Gastrocnemius medialis (tissue), 4 donors: Measurements from ENCODE around the gene PDHX. TPM values are rescaled to one million over a fixed set of nuclear protein-coding genes. Genes with fewer than 3 reads are reported as not detected.

Experiments
- ATAC-seq, 2 donors: fragments of 150-250 bp; one replicate each; pipeline ENCODE4 v1.9.1; 2016
- DNase-seq, 2 donors: peaks; one replicate each; pipeline ENCODE4 v3.0.0-alpha.2; 2019
- H3K27ac ChIP-seq, 4 donors: fragments of 200-600 bp; sonication (generic); 1 replicate in 1 of 4; 2 replicates in 3 of 4; pipeline ENCODE4 v1.5.1; 2016 to 2018; ENCODE audit warnings: mild to moderate bottlenecking in 2 of 4, moderate library complexity in 1 of 4
- H3K27me3 ChIP-seq, 3 donors: fragments of 200-600 bp; sonication (generic) in 2 of 3; 1 replicate in 1 of 3; 2 replicates in 2 of 3; pipeline versions ENCODE4 v1.5.1 to v1.6.0; 2016 to 2019; ENCODE audit warnings: mild to moderate bottlenecking in 1 of 3, moderate library complexity in 1 of 3
- H3K36me3 ChIP-seq, 2 donors: fragments of 200-600 bp; sonication (generic) in 1 of 2; one replicate each; pipeline ENCODE4 v1.5.1; 2017 to 2018
- H3K4me1 ChIP-seq, 2 donors: fragments of 200-600 bp; sonication (generic) in 1 of 2; one replicate each; pipeline ENCODE4 v1.5.1; 2016 to 2017; ENCODE audit warnings: mild to moderate bottlenecking in 2 of 2
- H3K4me3 ChIP-seq, 4 donors: fragments of 200-600 bp; sonication (generic) in 3 of 4; 1 replicate in 1 of 4; 2 replicates in 3 of 4; pipeline ENCODE4 v1.5.1; 2016 to 2019; ENCODE audit warnings: mild to moderate bottlenecking in 2 of 4
- H3K9me3 ChIP-seq, 3 donors: fragments of 200-600 bp; sonication (generic) in 2 of 3; 1 replicate in 1 of 3; 2 replicates in 2 of 3; pipeline ENCODE4 v1.5.1; 2016 to 2019
- CTCF ChIP-seq, 5 experiments: fragments of 450-650 bp in 3 of 5; fragments of 200-600 bp in 2 of 5; sonication (generic) in 2 of 5; IDR thresholded peaks in 4 of 5; conservative IDR thresholded peaks in 1 of 5; 1 replicate in 4 of 5; 2 replicates in 1 of 5; pipeline ENCODE4 v1.5.1; 2016 to 2019; ENCODE audit warnings: antibody characterized with exemption in 5 of 5, mild to moderate bottlenecking in 3 of 5, moderate library complexity in 3 of 5
- POLR2A ChIP-seq, 2 donors: fragments of 450-650 bp; IDR thresholded peaks; one replicate each; pipeline ENCODE4 v1.6.1; 2017; ENCODE audit warnings: antibody characterized with exemption in 2 of 2, mild to moderate bottlenecking in 2 of 2, moderate library complexity in 2 of 2
- in situ Hi-C, 4 donors: fragments of 200-750 bp; cut with MboI; loops; one replicate each; pipeline versions ENCODE4 v1.15.0 to v1.8.0; 2017; ENCODE audit warnings: low sequenced_read_pairs in 4 of 4
- intact Hi-C: fragments of 100-400 bp; cut with DNase I; formaldehyde crosslinking; loops from one replicate; pipeline ENCODE4 v1.15.1; 2023; ENCODE audit warnings: low total_unique reads
- total RNA-seq, 4 donors: library from RNA; depleted of rRNA; stranded (reverse); fragments of >200 nt; gene quantifications; one replicate each; pipeline versions ENCODE4 v1.1.0 to v1.2.3, GENCODE V29; 2016

PDHX gene
- total RNA-seq, 4 donors from 2014 or later: 77.7 to 101 (median 87.3) TPM

- no peak for TF ChIP-seq CTCF (IDR thresholded peaks at IDR 0.05 in 4 of 5, conservative IDR thresholded peaks at IDR 0.05 in 1 of 5)
- no peak for TF ChIP-seq POLR2A (IDR thresholded peaks at IDR 0.05)
- DNase-seq: no peak
- intact Hi-C loops (no loop called here), in situ Hi-C loops (no loop called here)
- no peak overlapping the region for H3K27ac ChIP-seq
- H3K4me1 ChIP-seq: peaks cover 19 to 27% of the 10 kb centered on the region in 2 donors
- no peak for ATAC-seq
- no peaks in the 10 kb centered on the region for H3K27me3 ChIP-seq
- H3K4me3 ChIP-seq: no peak overlapping the region
- no peaks in the 10 kb centered on the region for H3K9me3 ChIP-seq
- H3K36me3 ChIP-seq: no peaks in the 10 kb centered on the region
Measured at GRCh38 chr11:35038211-35038928, 122.0 kb downstream of the PDHX start.

GRCh38 chr11:35039076-35039475, 122.7 kb downstream of the PDHX start:
- in situ Hi-C loops (no loop called here), intact Hi-C loops (no loop called here)
- Histone ChIP-seq H3K36me3 (no peaks in the 10 kb centered on the region), H3K27me3 (no peaks in the 10 kb centered on the region), H3K9me3 (no peaks in the 10 kb centered on the region), H3K27ac (no peak overlapping the region), H3K4me1 (peaks cover 25 to 30% of the 10 kb centered on the region in 2 donors), H3K4me3 (no peak overlapping the region)
- DNase-seq (no peak), ATAC-seq (no peak)
- TF ChIP-seq CTCF (IDR thresholded peaks at IDR 0.05 in 4 of 5, conservative IDR thresholded peaks at IDR 0.05 in 1 of 5) (no peak), POLR2A (IDR thresholded peaks at IDR 0.05) (no peak)

GRCh38 chr11:35040221-35040942, 124.0 kb downstream of the PDHX start:
- Histone ChIP-seq H3K4me3 (no peak overlapping the region), H3K27ac (peak overlapping the region; percentile 53 to 74 (median 70)), H3K9me3 (no peaks in the 10 kb centered on the region), H3K36me3 (no peaks in the 10 kb centered on the region), H3K27me3 (no peaks in the 10 kb centered on the region), H3K4me1 (peaks cover 26 to 30% of the 10 kb centered on the region in 2 donors)
- ATAC-seq: peak; percentile 69 to 80
- in situ Hi-C loops (no loop called here), intact Hi-C loops (loop anchor here (5.0 kb wide), 1 partner anchor 123 kb away; the partner anchor contains the start of genes APIP and PDHX)
- peak; percentile 45 to 50 for DNase-seq
- TF ChIP-seq POLR2A (IDR thresholded peaks at IDR 0.05) (no peak), CTCF (IDR thresholded peaks at IDR 0.05 in 4 of 5, conservative IDR thresholded peaks at IDR 0.05 in 1 of 5) (no peak)

- in situ Hi-C loops (no loop called here), intact Hi-C loops (loop anchor here (5.0 kb wide), 1 partner anchor 124 kb away; the partner anchor contains the start of genes APIP and PDHX)
- DNase-seq (no peak), ATAC-seq (no peak)
- H3K4me3 ChIP-seq: no peak overlapping the region
- no peaks in the 10 kb centered on the region for H3K27me3 ChIP-seq
- H3K9me3 ChIP-seq: no peaks in the 10 kb centered on the region
- peaks cover 26 to 30% of the 10 kb centered on the region in 2 donors for H3K4me1 ChIP-seq
- H3K36me3 ChIP-seq: no peaks in the 10 kb centered on the region
- peak overlapping the region; percentile 53 to 74 (median 70) for H3K27ac ChIP-seq
- TF ChIP-seq CTCF (IDR thresholded peaks at IDR 0.05 in 4 of 5, conservative IDR thresholded peaks at IDR 0.05 in 1 of 5): no peak
- no peak for TF ChIP-seq POLR2A (IDR thresholded peaks at IDR 0.05)
Measured at GRCh38 chr11:35041070-35041554, 124.7 kb downstream of the PDHX start.
